Osteoblast (primary cell): ENCODE measurements around the gene ELOA2. TPM values are rescaled to one million over a fixed set of nuclear protein-coding genes. Genes with fewer than 3 reads are reported as not detected.

Experiments
- DNase-seq: peaks from one replicate; pipeline ENCODE4 v3.0.0; 2011; ENCODE audit warnings: low spot score, mixed read lengths; ENCODE audit not compliant: insufficient read length; ENCODE audit errors: missing footprints
- H2AFZ ChIP-seq: 2 replicates; pipeline ENCODE4 v1.6.0; 2011; ENCODE audit warnings: mild to moderate bottlenecking, low read length
- H3K27ac ChIP-seq: 2 replicates; pipeline ENCODE4 v1.5.1; 2011; ENCODE audit warnings: mild to moderate bottlenecking, low read depth, low read length, moderate library complexity
- H3K27me3 ChIP-seq: 2 replicates; pipeline ENCODE4 v1.6.0; 2012; ENCODE audit warnings: mild to moderate bottlenecking, control low read depth, inconsistent platforms, low read length, moderate library complexity; ENCODE audit not compliant: insufficient read depth
- H3K36me3 ChIP-seq: 2 replicates; pipeline ENCODE4 v1.5.1; 2011; ENCODE audit warnings: mild to moderate bottlenecking, low read length, control low read depth, moderate library complexity; ENCODE audit not compliant: insufficient read depth
- H3K4me1 ChIP-seq: 2 replicates; pipeline ENCODE4 v1.5.1; 2011; ENCODE audit warnings: mild to moderate bottlenecking, low read length, control low read depth, moderate library complexity; ENCODE audit not compliant: insufficient read depth
- H3K4me2 ChIP-seq: 2 replicates; pipeline ENCODE4 v1.6.0; 2011; ENCODE audit warnings: mild to moderate bottlenecking, low read length; ENCODE audit not compliant: insufficient read depth
- H3K4me3 ChIP-seq: fragments of 200-600 bp; sonication (generic); 3 replicates; pipeline ENCODE4 v1.5.1; 2012; ENCODE audit warnings: mild to moderate bottlenecking, low read length, inconsistent platforms; ENCODE audit not compliant: insufficient read depth
- H3K79me2 ChIP-seq: 2 replicates; pipeline ENCODE4 v1.6.0; 2012; ENCODE audit warnings: mild to moderate bottlenecking, low read length, control low read depth, inconsistent platforms; ENCODE audit not compliant: insufficient read depth
- H3K9me3 ChIP-seq: 2 replicates; pipeline ENCODE4 v1.5.1; 2011; ENCODE audit warnings: low read depth, low read length, control low read depth
- H4K20me1 ChIP-seq: 2 replicates; pipeline ENCODE4 v1.6.0; 2012; ENCODE audit warnings: mild to moderate bottlenecking, low read length, control low read depth; ENCODE audit not compliant: insufficient read depth
- CTCF ChIP-seq: IDR thresholded peaks from 2 replicates; pipeline ENCODE4 v1.5.1; 2011; ENCODE audit warnings: mild to moderate bottlenecking, low read depth, low read length, moderate library complexity; ENCODE audit errors: extremely low read depth
- total RNA-seq: library from RNA; depleted of rRNA; stranded (reverse); fragments of >200 nt; gene quantifications from 2 replicates; pipeline ENCODE4 v1.2.3, GENCODE V29; 2012

ELOA2 gene
- not detected in 2 replicates for total RNA-seq

GRCh38 chr18:47035156-47035671 is at the start of gene ELOA2:
Gene ELOA2, minus strand, starts transcription at chr18:47035621. Its CDS starts 357 bp downstream, at chr18:47035264.
- H3K4me1 ChIP-seq, result no peaks in the 10 kb centered on the region
- no peaks in the 10 kb centered on the region for H3K27me3 ChIP-seq
- no peak within 1 kb of the TSS for H3K27ac ChIP-seq
- no peaks in the 10 kb centered on the region for H3K79me2 ChIP-seq
- H3K4me3 ChIP-seq, result no peak within 1 kb of the TSS
- H4K20me1 ChIP-seq, result no peaks in the 10 kb centered on the region
- no peak for DNase-seq
- H3K4me2 ChIP-seq, result no peak within 1 kb of the TSS
- TF ChIP-seq CTCF, result no peak
- H3K9me3 ChIP-seq, result no peaks in the 10 kb centered on the region
- H3K36me3 ChIP-seq, result no peaks in the 10 kb centered on the region
- no peak within 1 kb of the TSS for H2AFZ ChIP-seq

DNA sequence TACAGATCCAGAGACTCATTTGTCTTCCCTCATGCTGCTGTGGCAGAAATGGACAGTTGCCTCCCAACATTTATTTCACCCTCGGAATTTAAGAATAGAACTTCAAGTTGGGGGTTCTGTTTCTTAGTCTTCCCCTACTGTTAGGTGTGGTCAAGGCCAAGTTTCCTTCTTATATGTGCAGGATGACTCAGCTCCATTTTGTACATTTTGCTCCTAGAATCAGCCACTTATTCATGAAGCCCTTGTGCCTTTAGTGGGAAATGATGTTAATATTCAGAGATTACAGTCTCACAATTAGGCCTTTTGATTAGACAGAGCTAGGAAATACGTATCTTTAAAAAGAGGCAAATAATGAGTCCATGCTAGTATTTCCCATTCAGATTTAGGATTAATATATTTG is 46.2 kb upstream of the ELOA2 start:
- Histone ChIP-seq H3K27ac (no peak overlapping the region), H3K4me2 (no peak overlapping the region), H4K20me1 (no peaks in the 10 kb centered on the region), H3K27me3 (no peaks in the 10 kb centered on the region), H3K9me3 (no peaks in the 10 kb centered on the region), H2AFZ (no peak overlapping the region), H3K4me3 (no peak overlapping the region), H3K4me1 (no peaks in the 10 kb centered on the region), H3K36me3 (no peaks in the 10 kb centered on the region), H3K79me2 (no peaks in the 10 kb centered on the region)
- no peak for TF ChIP-seq CTCF
- no peak for DNase-seq

GRCh38 chr18:47080872-47081271 is 45.5 kb upstream of the ELOA2 start:
- H3K4me3 ChIP-seq, result no peak overlapping the region
- no peak overlapping the region for H3K27ac ChIP-seq
- no peaks in the 10 kb centered on the region for H3K27me3 ChIP-seq
- no peak for DNase-seq
- no peaks in the 10 kb centered on the region for H3K9me3 ChIP-seq
- no peaks in the 10 kb centered on the region for H4K20me1 ChIP-seq
- no peak for TF ChIP-seq CTCF
- H3K36me3 ChIP-seq, result no peaks in the 10 kb centered on the region
- H3K79me2 ChIP-seq, result no peaks in the 10 kb centered on the region
- H3K4me1 ChIP-seq, result no peaks in the 10 kb centered on the region
- H3K4me2 ChIP-seq, result no peak overlapping the region
- no peak overlapping the region for H2AFZ ChIP-seq

DNA sequence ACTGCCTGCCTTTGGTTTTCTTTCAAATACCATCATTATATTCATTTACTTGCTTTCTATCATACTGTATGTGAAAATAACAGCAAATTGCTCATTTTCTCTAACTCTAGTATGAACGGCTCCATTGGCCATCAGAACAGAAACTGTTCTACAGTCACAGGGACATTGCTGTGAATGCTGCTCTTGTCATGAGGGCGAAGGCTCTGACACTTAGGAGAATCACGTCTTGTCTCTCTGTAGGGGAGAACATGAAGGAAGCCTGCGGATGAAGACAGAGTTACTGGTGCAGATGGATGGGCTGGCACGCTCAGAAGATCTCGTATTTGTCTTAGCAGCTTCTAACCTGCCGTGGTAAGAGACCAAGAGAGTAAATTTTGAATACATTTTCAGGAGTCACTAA is 41.7 kb upstream of the ELOA2 start:
- Histone ChIP-seq H3K4me2 (no peak overlapping the region), H2AFZ (no peak overlapping the region), H3K27me3 (no peaks in the 10 kb centered on the region), H4K20me1 (no peaks in the 10 kb centered on the region), H3K4me3 (no peak overlapping the region), H3K4me1 (no peaks in the 10 kb centered on the region), H3K36me3 (no peaks in the 10 kb centered on the region), H3K27ac (no peak overlapping the region), H3K79me2 (no peaks in the 10 kb centered on the region), H3K9me3 (no peaks in the 10 kb centered on the region)
- no peak for TF ChIP-seq CTCF
- no peak for DNase-seq
